ENCODE measurements around the gene CDC34.
A peak's percentile ranks its signal among the peaks of the same experiment; 100 is the strongest.

CDC34 gene

DNA sequence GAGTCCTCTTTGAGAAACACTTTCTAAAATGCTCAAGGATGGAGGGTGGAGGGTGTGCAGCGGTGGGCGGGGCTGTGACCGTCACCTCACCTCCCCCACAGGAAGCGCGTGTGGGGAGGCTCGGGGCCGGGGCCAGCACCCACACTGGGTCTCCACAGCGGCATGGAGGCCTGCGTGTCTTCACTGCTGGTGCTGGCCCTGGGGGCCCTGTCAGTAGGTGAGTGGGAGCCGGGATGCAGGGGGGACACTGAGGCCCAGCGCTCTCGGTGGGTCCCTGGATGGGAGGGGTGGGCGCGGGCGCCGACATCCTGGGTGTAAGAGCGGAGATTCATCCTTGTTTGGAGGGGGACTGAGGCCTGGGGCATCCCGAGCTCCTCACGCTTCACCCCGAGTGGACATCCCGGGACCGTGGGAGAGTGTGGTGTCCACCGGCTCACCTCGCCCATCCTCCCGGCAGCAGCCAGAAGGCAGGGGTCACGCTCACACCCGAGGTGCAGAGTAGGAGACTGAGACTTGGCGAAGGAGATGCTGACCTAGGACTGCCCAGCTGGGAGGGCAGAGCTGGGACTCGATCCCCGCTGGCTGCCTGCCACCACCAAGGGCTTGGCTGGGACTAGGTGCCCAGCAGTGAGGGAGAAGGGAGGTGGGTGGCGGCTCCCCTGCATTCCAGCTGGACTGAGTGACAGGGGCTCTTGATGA lies 12.5 kb downstream of the CDC34 start, which contains the start of gene GZMM:
TSS of gene GZMM (plus strand) at position 144 of the 699 bp plus-strand sequence. CDS start at position 163, 19 bp downstream.
- peak; percentile 87 for DNase-seq

GRCh38 chr19:547117-547516 lies 15.6 kb downstream of the CDC34 start:
- DNase-seq, result no peak

DNA sequence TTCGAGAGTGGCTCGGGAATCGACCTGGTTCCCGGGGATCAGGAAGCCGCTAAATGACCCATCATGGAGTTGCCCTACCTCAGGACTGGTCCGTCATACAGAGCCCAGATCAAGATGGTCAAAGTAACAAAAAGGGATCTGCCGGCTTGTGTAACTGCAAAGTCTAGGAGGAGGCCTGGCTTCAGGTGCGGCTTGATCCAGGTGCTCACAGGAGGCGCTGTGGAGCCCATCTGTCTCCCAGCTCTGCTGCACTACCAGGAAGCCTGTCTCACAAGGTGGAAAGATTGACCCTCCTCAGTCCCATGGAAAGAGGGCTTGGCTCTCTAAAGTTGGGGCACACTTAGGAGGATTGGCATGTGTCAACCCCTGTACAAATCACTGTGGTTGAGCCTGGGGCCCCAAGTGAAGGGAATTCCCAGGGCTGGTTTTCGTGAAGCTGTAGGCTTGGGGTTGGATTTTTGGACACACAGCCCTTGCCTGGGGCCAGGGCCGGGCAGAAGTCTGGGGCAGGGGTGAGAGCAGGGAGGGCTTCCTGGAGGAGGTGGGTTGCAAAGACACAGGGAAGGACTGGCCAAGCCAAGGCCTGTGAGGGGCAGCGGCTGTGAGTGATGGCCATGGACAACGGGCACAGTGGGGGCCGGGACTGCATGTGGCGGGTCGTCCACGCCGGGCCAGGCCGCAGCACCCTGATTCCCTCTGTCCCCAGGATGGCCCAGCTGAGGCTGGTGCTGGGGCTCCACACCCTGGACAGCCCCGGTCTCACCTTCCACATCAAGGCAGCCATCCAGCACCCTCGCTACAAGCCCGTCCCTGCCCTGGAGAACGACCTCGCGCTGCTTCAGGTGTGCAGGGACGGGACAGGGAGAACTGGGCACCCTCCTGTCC lies 16.5 kb downstream of the CDC34 start:
- no peak for DNase-seq

DNA sequence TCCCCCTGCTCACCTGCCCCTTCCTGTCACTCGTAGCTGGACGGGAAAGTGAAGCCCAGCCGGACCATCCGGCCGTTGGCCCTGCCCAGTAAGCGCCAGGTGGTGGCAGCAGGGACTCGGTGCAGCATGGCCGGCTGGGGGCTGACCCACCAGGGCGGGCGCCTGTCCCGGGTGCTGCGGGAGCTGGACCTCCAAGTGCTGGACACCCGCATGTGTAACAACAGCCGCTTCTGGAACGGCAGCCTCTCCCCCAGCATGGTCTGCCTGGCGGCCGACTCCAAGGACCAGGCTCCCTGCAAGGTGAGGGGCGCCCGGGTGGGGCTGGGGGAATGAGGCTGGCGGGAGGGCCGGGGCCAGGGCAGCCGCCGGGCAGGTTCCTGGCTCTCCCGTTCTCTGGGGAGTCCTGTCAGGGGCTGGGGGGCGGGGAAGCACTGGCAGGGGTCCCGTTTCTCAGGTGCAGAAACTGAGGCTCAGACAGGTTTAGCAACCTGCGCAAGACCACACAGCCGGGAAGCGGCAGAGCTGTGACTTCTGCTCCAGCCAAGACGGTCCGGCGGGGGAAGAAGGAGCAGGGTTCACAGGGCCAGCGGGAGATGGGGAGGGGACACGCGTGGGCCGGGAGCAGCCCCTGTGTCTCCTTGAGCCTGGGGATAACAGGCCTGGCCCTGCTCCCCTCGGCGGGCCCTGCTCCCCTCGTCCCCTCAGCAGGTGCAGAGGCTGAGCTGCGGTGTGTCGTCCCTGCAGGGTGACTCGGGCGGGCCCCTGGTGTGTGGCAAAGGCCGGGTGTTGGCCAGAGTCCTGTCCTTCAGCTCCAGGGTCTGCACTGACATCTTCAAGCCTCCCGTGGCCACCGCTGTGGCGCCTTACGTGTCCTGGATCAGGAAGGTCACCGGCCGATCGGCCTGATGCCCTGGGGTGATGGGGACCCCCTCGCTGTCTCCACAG lies 17.6 kb downstream of the CDC34 start:
- DNase-seq, result no peak

DNA sequence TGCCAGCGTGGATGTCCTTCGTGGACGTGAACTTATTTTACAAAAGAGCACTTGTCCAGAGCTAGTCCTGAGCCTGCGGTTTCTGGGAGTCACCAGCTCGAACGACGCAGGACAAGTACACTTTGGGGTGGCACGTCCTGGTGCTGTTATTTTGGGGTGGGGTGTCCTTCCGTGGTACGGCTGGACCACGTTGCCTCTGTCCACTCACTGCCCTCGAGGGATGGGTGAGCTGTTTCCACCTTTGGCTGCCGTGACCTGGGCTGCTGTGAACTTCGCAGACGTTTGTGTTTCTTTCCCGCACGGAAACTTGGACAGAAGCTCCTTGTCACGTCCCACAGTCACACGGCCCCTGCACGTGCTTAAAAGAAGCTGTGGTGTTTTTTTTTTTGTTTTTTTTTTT lies 23.3 kb downstream of the CDC34 start:
- DNase-seq, result no peak

DNA sequence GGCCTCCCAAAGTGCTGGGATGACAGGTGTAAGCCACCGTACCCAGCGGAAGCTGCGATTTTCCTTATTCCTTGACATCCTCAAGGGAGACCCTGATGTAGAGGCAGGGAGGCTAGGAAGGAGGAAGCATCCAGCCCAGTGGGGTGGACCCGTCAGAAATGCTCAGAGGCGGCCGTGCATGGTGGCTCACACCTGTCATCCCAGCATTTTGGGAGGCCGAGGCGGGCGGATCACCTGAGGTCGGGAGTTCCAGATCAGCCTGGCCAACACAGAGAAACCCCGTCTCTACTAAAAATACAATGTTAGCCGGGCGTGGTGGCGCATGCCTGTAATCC lies 23.9 kb downstream of the CDC34 start:
- DNase-seq, result no peak

GRCh38 chr19:556611-557382 lies 25.2 kb downstream of the CDC34 start:
- no peak for DNase-seq

DNA sequence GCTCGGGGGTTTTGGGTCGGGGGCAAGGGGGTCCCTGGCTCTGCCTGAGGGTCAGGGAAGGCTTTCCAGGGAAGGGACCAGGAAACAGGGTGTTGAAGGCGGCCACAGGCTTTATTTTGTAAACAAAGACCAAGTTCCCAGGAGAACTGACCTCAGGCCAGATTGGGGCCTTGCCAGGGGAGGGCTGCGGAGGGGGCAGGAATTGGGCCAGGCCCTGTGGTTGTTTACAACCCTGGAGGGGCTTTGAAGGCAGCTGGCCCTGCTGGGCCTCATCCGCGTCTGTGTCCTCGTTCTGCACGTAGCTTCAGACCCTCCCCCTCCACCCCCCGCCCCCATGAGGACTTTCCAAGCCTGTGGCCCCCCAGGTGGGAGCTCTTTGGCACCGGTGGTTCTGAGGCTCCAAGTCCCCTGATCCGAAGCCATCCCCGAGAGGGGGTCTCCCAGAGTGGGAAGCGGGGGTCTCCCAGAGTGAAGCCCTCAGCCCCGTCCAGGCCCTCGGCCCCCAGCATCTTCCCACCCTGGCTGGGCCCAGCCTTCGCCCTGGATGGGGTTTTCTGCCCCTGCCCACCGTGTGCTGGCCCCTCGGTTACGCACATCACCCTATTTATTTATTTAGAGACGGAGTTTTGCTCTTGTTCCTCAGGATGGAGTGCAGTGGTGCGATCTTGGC lies 27.3 kb downstream of the CDC34 start:
- no peak for DNase-seq

DNA sequence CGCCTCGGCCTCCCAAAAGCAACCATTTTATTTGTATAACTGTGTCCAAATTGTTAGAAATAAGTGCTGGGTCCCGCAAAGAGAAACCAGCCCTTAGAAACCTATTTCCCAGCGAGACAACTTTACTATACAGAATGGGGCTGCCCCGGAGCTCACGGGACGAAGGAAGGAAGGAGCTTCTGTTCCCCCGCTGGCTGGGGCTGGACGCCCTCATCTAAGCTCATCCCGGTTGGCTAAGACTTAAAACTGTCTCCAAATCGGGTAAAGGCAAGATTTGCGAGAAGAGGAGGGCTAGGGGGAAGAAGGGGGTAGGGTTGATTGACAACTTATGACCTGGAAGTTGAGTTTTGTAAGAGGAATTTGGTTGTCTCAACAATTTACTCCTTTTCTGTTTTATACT lies 28.6 kb downstream of the CDC34 start:
- no peak for DNase-seq

DNA sequence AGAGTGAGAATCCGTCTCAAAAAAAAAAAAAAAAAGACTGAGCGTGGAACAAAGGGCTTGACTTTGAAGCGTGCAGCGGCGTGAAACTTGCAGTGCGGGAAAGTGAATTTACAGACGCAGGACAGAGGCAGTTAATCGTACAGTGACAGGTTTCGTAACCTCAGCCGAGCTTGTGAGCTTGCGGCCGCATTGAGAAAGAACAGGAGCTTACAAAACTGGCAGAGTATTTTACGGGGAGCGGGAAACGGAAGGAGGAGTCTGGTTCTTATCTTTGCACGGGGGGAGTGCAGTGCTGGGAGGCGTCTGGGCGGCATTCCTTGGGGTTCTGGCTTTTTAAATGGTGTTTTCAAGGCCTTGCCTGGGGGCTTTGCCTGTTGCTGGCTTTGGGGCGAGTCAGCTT lies 34.8 kb downstream of the CDC34 start:
- peak; percentile 47 for DNase-seq

- DNase-seq, result no peak
Measured at GRCh38 chr19:566844-567243, 35.3 kb downstream of the CDC34 start.

- no peak for DNase-seq
Measured at GRCh38 chr19:567296-567900, 35.8 kb downstream of the CDC34 start.

GRCh38 chr19:570251-570686 lies 38.7 kb downstream of the CDC34 start:
- DNase-seq, result no peak

DNA sequence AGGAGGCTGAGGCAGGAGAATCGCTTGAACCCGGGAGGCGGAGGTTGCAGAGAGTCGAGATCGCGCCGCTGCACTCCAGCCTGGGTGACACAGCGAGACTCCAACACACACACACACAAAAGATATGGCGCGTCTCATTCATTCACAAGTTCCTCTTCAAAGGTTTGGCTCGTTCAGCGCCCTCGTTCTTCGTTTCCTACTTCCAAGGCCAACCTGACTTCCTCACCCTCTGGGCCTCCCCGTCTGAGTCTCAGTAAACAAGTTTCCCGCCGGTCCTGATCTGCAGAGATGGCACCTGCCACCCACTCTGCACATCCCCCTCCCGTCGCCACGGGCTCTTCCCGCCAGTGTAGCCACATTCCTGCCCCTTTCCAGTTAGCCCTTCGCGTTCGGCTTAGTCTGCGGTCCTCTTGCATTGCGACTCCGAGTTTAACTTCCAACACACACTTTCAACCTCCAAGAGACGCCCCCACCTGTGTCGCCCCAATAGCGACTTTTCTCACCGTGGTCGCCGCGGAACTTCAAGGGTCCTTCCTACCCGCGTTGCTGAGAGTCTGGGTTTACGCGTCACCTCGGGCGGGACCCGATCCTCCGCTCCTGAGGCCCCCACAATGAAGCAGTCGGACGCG lies 39.5 kb downstream of the CDC34 start:
- peak; percentile 64 for DNase-seq

- no peak for DNase-seq
Measured at GRCh38 chr19:571566-571974, 40.0 kb downstream of the CDC34 start.

DNA sequence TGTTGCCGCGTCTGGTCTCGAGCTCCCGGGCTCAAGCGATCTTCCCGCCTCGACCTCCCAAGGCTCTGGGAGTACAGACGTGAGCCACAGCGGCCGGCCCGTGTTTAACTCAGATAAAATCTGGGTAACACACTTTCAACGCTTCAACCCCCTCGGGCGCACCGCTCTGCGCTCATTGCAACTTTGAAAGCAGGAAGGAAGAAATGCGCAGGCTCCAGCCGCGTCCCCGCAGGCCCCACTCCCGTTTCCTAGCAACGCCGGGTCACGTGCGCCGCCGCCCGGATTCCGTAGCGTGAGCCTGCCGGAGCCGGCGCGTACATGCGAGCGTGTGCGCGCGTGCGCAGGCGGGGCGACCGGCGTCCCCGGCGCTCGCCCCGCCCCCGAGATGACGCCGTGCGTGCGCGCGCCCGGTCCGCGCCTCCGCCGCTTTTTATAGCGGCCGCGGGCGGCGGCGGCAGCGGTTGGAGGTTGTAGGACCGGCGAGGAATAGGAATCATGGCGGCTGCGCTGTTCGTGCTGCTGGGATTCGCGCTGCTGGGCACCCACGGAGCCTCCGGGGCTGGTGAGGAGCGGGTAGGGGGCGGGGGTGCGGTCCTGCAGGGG lies 40.7 kb downstream of the CDC34 start, which contains the start of gene BSG:
TSS of gene BSG (plus strand) at position 457 of the 603 bp plus-strand sequence. CDS start at position 496, 39 bp downstream.
- DNase-seq, result peak; percentile 98

GRCh38 chr19:572743-573518 lies 41.4 kb downstream of the CDC34 start:
- no peak for DNase-seq

DNA sequence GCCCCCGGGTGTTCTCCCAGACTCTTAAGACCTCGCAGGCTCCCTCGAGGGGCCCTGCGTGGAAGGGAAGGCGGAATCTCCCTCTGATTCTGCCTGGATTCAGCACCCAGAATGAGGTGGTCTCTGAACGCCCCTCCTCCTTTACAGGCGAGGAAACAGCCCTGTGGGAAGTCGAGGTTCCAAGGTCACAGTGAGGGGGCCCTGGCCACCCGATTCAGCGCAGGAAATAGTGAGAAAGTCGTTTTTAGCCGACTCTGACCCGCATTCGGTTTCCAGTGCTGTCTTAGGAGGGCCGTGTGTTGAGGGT lies 41.9 kb downstream of the CDC34 start:
- no peak for DNase-seq

Measured in CD4-positive, alpha-beta T cell treated with Interleukin-15 for 1 hour (primary cell).